Hematopoietic multipotent progenitor cell treated with erythropoietin and hydrocortisone succinate and interleukin-3 and kit ligand, for 4 days (in vitro differentiated cells): Measurements from ENCODE around the gene KIAA2012.

Experiments
- DNase-seq: peaks from one replicate; pipeline ENCODE4 v3.0.0-alpha.2; 2015

KIAA2012 gene

GRCh38 chr2:202072737-202073401, at the start of gene KIAA2012:
Gene KIAA2012 (plus strand): TSS chr2:202073255. CDS start chr2:202073628, 373 bp downstream.
- DNase-seq = no peak

GRCh38 chr2:202023904-202024266, 49.2 kb upstream of the KIAA2012 start:
- no peak for DNase-seq

GRCh38 chr2:202024871-202025270, 48.2 kb upstream of the KIAA2012 start:
- DNase-seq = no peak

GRCh38 chr2:202025816-202026215, 47.2 kb upstream of the KIAA2012 start:
- no peak for DNase-seq

- DNase-seq = no peak
Observed at GRCh38 chr2:202026507-202026906, 46.5 kb upstream of the KIAA2012 start.

GRCh38 chr2:202030691-202031090, 42.4 kb upstream of the KIAA2012 start:
- no peak for DNase-seq

GRCh38 chr2:202031246-202031951, 41.7 kb upstream of the KIAA2012 start:
- DNase-seq = no peak

GRCh38 chr2:202032846-202033316, 40.2 kb upstream of the KIAA2012 start:
- peak; percentile 66 for DNase-seq

GRCh38 chr2:202033317-202034248, 39.5 kb upstream of the KIAA2012 start, which contains the start of gene FZD7:
Gene FZD7 (plus strand): TSS chr2:202033855. CDS start chr2:202034648, 793 bp downstream.
- peak; percentile 95 for DNase-seq

- peak; percentile 65 for DNase-seq
Observed at GRCh38 chr2:202034249-202035088, 38.6 kb upstream of the KIAA2012 start.

- peak; percentile 80 for DNase-seq
Observed at GRCh38 chr2:202035089-202035940, 37.7 kb upstream of the KIAA2012 start.

- DNase-seq = no peak
Observed at GRCh38 chr2:202035941-202036372, 37.1 kb upstream of the KIAA2012 start.

GRCh38 chr2:202036601-202037037, 36.4 kb upstream of the KIAA2012 start:
- DNase-seq = no peak

GRCh38 chr2:202037086-202037485, 36.0 kb upstream of the KIAA2012 start:
- no peak for DNase-seq

GRCh38 chr2:202038471-202039277, 34.4 kb upstream of the KIAA2012 start:
- no peak for DNase-seq

- no peak for DNase-seq
Observed at GRCh38 chr2:202039278-202040078, 33.6 kb upstream of the KIAA2012 start.

- no peak for DNase-seq
Observed at GRCh38 chr2:202040079-202040844, 32.8 kb upstream of the KIAA2012 start.

GRCh38 chr2:202042444-202042843, 30.6 kb upstream of the KIAA2012 start:
- no peak for DNase-seq
